ENCODE results near the gene SPIRE2. TPM values are rescaled to one million over a fixed set of nuclear protein-coding genes. Genes with fewer than 3 reads are reported as not detected.
"Not testable (repeated sequence)": the region's sequence is repeated elsewhere in the genome, so short reads cannot be mapped to it uniquely, and the experiment has no call there.

SPIRE2 gene
- total RNA-seq, 1 donor from 2014 or later = 0.79 TPM

GRCh38 chr16:89793092-89793491, 35.2 kb upstream of the SPIRE2 start:
- not testable (repeated sequence) for H3K27me3 ChIP-seq (ENCODE audit: control insufficient read depth, insufficient read depth, low read length); FAIRE-seq; H3K4me3 ChIP-seq (ENCODE audit: low read depth, low read length); H3K36me3 ChIP-seq (ENCODE audit: control insufficient read depth, insufficient read depth, low read length)
- TF ChIP-seq CTCF (IDR thresholded peaks at IDR 0.05; ENCODE audit: insufficient read depth, low read length, severe bottlenecking) = peak; percentile 67
- DNase-seq (ENCODE audit: low read depth) = peak; percentile 19

GRCh38 chr16:89793955-89794354, 34.3 kb upstream of the SPIRE2 start:
- Histone ChIP-seq H3K4me3 (ENCODE audit: low read depth, low read length) (no peak overlapping the region), H3K27me3 (ENCODE audit: control insufficient read depth, insufficient read depth, low read length) (no peaks in the 10 kb centered on the region), H3K36me3 (ENCODE audit: control insufficient read depth, insufficient read depth, low read length) (peaks cover 7% of the 10 kb centered on the region)
- TF ChIP-seq CTCF (IDR thresholded peaks at IDR 0.05; ENCODE audit: insufficient read depth, low read length, severe bottlenecking) = no peak
- FAIRE-seq (no peak), DNase-seq (ENCODE audit: low read depth) (no peak)

GRCh38 chr16:89795676-89796075, 32.6 kb upstream of the SPIRE2 start:
- Histone ChIP-seq H3K27me3 (ENCODE audit: control insufficient read depth, insufficient read depth, low read length) (no peaks in the 10 kb centered on the region), H3K4me3 (ENCODE audit: low read depth, low read length) (no peak overlapping the region), H3K36me3 (ENCODE audit: control insufficient read depth, insufficient read depth, low read length) (peaks cover 7% of the 10 kb centered on the region)
- DNase-seq (ENCODE audit: low read depth) (no peak), FAIRE-seq (no peak)
- TF ChIP-seq CTCF (IDR thresholded peaks at IDR 0.05; ENCODE audit: insufficient read depth, low read length, severe bottlenecking) = no peak

- TF ChIP-seq CTCF (IDR thresholded peaks at IDR 0.05; ENCODE audit: insufficient read depth, low read length, severe bottlenecking) = no peak
- FAIRE-seq (no peak), DNase-seq (ENCODE audit: low read depth) (no peak)
- no peak overlapping the region for H3K4me3 ChIP-seq (ENCODE audit: low read depth, low read length)
- H3K36me3 ChIP-seq (ENCODE audit: control insufficient read depth, insufficient read depth, low read length) = peaks cover 6% of the 10 kb centered on the region
- no peaks in the 10 kb centered on the region for H3K27me3 ChIP-seq (ENCODE audit: control insufficient read depth, insufficient read depth, low read length)
Observed at GRCh38 chr16:89796104-89796503, 32.2 kb upstream of the SPIRE2 start.

- H3K36me3 ChIP-seq (ENCODE audit: control insufficient read depth, insufficient read depth, low read length) = peaks cover 2% of the 10 kb centered on the region
- FAIRE-seq (no peak), DNase-seq (ENCODE audit: low read depth) (no peak)
- no peaks in the 10 kb centered on the region for H3K27me3 ChIP-seq (ENCODE audit: control insufficient read depth, insufficient read depth, low read length)
- TF ChIP-seq CTCF (IDR thresholded peaks at IDR 0.05; ENCODE audit: insufficient read depth, low read length, severe bottlenecking) = no peak
- H3K4me3 ChIP-seq (ENCODE audit: low read depth, low read length) = no peak overlapping the region
Observed at GRCh38 chr16:89798126-89798525, 30.1 kb upstream of the SPIRE2 start.

GRCh38 chr16:89798832-89799370, 29.4 kb upstream of the SPIRE2 start:
- DNase-seq (ENCODE audit: low read depth) (no peak), FAIRE-seq (no peak)
- no peak overlapping the region for H3K4me3 ChIP-seq (ENCODE audit: low read depth, low read length)
- no peaks in the 10 kb centered on the region for H3K27me3 ChIP-seq (ENCODE audit: control insufficient read depth, insufficient read depth, low read length)
- no peak for TF ChIP-seq CTCF (IDR thresholded peaks at IDR 0.05; ENCODE audit: insufficient read depth, low read length, severe bottlenecking)
- H3K36me3 ChIP-seq (ENCODE audit: control insufficient read depth, insufficient read depth, low read length) = peaks cover 2% of the 10 kb centered on the region
